GM19455 (cell line): ENCODE data around the gene SNTB2.

Source experiments
- ATAC-seq: cut with Tn5 transposase; IDR thresholded peaks from one replicate; pipeline ENCODE4 v1.9.1; 2021; ENCODE audit not compliant: unreplicated experiment

SNTB2 gene

DNA sequence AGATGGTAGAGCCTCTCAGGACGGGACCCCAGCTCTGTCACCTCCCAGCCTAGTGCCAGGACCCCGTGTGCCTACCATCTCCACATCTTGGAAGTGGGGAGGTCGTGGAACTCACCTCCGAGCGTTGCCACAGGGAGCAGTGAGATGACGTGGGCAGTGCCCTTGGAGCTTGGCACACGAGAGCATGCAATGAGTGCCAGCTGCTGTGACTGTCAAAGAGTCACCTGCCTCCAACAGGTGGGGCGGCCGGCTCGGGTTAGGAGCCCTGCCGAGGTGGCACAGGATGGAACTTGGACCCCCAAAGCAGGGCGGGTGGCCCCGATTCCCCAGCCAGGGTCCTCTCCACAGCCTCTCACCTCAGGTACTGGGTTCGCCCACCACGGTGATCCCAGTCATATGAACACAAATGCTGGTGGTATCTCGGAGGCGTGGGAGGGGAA lies 129.7 kb downstream of the SNTB2 start:
- ATAC-seq: no peak

DNA sequence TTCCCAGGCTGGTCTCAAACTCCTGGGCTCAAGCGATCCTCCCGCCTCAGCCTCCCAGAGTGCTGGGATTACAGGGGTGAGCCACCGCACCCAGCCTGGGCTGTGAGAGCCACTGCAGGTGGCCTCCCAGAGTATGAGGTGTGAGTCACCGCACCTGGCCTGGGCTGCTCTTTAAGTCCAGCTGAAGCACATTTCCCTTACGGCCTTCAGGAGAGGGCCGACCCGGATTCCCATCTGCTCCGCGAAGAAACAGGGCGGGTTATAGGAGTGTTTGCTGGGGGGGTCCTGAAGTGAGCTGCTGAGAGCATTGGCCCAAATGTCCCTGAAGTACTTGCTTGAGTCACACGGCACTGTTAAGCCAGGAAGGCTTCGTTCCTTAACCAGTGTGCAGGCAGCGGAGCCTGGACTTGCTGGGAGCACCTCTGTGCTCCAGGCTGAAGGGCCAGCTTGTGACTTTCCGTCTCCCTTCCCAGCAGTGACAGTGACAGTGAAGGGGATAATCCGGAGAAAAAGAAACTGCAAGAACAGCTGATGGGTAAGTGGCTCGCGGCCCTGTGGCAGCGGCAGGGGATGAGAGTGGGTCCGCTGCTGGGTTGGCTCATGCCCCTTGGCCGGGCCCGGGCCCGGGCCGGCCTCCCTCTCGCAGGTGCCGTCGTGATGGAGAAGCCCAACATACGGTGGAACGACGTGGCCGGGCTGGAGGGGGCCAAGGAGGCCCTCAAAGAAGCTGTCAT lies 131.4 kb downstream of the SNTB2 start:
- no peak for ATAC-seq

DNA sequence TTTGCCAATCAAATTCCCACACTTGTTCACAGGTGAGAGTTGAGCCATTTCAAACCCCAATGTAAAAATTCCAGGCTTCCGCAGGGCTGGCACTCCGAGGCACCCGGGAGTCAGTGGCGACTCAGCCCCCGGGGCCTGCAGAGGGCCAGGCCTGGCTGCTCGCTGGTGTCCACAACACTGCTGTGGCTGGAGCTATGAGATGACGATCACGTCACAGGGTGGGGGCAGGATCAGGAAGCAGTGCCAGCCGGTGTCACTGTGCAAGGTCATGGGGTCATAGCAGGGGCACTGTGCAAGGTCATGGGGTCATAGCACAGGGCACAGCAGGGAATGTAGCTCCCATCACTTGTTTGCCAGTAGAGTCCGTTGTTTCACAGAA lies 131.9 kb downstream of the SNTB2 start:
- ATAC-seq: no peak

DNA sequence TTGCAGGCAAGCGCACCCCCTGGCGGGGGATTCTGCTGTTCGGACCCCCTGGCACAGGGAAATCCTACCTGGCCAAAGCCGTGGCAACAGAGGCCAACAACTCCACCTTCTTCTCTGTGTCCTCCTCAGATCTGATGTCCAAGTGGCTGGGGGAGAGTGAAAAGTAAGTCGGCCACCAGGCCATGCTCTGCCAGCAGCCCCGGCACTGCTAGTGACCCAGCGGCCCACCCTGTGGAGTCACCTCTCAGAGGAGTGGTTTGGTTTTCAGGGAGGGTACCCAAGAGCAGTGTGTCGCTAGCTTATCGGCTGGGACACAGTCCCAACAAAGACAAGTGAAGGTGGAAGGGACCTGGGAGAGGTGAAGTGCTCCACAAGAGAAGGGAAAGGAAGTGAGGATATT lies 132.4 kb downstream of the SNTB2 start:
- no peak for ATAC-seq

DNA sequence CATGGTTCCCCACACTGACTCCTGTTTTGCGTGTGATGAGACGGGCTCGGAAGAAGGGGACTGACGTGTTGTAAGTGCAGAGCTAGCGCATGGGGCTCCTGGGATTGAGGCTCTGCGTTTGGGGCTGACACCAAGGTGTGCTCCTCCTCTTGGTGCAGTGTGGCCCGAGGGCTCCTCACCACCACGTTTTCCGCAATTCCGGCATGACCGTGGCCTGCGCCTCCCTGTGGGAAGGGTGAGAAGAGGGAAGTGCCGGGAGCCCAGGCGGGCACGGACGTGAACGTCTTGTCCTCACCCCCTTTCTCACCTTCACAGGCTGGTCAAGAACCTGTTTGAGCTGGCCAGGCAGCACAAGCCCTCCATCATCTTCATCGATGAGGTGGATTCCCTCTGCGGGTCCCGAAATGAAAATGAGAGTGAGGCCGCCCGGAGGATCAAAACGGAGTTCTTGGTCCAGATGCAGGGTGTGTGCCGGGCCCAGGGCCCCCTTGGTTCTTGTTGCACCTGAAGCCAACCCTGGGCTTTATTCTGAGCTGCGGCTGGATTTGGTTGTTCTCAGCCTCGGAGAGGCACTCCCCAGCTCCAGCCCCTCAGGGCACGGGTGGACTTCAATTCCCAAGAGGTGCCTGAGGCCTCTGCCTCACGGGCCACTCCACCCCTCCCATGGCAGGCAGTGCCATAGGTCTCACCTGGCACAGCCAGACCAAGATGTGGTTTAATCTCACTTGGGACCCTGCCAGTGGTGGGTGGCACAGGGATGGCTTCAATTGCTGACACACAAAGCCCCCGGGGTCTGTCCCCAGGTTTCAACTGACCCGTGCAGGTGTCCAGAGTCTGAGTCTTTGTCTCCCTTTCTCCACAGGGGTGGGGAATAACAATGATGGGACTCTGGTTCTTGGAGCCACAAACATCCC lies 133.1 kb downstream of the SNTB2 start:
- no peak for ATAC-seq

DNA sequence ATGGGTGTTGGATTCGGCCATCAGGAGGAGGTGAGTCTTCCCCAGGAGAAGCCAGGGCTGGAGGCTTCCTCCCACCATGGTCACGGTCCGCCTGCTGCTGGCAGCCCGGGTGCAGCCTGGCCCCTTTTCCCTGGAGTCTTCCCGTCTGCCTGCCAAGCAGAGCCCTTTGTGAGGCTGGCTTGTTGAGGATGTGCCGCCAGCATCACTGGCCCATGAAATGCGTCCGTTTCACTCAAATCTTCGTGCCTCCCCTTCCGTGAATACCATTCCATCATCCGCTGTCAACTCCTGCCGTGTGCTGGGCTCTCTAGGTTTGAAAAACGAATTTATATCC lies 133.7 kb downstream of the SNTB2 start:
- ATAC-seq: no peak

DNA sequence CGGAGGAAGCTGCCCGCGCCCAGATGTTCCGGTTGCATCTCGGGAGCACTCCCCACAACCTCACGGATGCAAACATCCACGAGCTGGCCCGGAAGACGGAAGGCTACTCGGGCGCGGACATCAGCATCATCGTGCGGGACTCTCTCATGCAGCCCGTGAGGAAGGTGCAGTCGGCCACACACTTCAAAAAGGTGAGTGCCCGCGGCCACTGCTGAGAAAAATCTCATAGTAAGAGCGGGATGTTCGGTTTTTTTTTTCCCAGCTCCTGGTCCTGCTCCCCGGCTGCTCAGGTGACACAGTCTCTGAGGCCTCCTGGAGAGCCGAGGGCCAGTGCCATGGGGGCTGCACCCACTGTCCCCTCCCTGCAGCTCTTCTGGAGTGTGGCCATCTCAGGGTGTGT lies 134.1 kb downstream of the SNTB2 start:
- ATAC-seq: no peak

DNA sequence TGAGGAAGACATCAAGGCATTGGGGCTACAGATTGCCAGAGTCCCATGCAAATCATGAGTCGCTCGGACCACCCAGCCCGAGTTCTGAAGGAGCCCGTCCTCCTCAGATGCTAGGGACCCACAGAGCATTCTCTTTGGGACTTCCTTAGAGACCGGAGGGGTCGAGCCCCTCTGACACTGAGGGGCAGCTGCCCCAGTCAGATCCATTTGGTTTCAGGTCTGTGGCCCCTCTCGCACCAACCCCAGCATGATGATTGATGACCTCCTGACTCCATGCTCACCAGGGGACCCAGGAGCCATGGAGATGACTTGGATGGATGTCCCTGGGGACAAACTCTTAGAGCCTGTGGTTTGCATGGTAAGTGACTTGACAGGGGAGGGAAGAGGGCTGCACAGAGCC lies 135.4 kb downstream of the SNTB2 start:
- ATAC-seq: no peak

DNA sequence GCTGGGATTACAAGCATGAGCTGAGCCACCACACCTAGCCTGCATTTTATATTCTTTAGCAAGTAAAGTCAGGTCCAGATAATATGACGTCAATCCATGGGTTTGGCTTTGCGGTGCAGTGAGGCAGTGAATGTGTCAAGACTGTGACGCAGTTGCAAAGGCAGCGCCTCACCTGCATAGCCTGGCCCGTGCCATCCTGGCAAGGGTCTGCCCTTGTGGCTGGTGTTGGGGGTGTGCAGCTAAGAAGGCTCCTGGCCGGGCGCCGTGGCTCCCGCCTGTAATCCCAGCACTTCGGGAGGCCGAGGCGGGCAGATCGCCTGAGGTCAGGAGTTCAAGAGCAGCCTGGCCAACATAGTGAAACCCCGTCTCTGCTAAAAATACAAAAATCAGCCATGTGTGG lies 136.5 kb downstream of the SNTB2 start:
- no peak for ATAC-seq

DNA sequence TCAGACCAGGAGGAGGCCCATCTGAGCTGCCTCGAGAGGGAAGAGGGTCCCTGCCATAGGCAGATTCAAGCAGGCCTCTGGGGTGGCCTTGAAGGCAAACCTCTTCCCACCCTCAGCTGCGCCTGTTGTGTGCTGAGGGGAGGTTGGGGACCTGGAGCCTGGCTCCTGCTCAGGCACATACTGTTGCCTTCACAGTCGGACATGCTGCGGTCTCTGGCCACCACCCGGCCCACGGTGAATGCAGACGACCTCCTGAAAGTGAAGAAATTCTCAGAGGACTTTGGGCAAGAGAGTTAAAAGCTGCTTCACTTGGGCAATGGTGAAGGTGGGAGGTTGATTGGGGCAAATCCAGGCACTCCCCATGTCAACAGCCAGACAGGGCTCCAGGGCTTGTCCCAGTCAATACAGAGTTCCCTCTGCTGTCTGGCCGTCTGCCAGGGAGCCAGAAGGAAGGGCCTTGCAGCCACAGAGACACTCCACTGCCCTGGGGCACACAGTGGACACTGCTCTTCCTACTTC lies 137.1 kb downstream of the SNTB2 start:
- no peak for ATAC-seq

DNA sequence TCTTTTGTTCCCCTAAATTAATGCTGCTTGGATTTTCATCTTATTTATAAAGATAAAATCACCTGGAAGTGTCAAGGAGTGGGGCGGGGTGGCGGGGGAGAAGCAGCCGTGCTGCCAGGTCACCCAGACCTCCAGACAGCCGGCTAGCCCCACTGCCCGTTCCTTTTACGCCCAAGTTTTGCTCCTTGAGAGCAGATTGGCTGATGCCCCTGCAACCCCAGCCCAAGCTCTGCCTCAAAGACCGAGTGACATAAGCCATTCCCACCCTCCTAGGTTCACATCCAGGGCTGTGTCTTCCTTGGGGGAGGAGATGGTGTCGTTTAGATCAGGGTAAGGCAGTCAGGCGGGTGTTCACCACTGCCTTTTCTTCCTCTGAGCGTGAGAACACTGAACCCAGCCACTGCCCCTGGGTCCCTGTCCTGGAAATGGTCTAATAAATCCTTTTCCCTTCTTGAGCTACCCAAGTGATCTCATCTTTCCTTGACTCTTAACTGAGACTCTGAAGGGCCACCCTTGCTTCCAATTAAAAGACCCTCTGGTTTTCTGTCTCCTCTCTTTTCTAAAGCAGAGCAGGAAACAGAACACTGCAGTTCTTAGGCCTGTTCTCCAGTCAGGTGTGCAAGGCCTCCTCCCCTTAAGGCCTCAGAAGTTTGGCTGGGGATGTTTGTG lies 137.8 kb downstream of the SNTB2 start:
- no peak for ATAC-seq

DNA sequence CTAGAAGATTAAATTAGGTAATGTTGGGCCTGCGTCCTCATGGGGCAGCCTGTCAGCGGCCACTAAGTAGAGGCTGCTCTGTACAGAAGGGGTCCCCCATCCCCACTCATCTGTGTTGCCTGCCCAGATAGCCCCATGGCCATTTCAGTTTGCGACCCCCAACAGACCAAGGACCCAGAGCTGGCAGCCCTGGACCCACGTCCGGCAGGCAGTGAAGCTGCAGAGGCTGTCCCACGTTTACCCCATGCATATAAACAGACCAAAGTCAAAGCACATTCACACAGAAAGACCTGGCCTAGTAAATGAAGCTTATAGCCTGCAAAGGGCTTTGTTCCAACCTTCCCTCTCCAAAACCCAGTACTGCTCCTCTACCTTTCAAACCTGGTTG lies 138.8 kb downstream of the SNTB2 start:
- ATAC-seq: no peak

DNA sequence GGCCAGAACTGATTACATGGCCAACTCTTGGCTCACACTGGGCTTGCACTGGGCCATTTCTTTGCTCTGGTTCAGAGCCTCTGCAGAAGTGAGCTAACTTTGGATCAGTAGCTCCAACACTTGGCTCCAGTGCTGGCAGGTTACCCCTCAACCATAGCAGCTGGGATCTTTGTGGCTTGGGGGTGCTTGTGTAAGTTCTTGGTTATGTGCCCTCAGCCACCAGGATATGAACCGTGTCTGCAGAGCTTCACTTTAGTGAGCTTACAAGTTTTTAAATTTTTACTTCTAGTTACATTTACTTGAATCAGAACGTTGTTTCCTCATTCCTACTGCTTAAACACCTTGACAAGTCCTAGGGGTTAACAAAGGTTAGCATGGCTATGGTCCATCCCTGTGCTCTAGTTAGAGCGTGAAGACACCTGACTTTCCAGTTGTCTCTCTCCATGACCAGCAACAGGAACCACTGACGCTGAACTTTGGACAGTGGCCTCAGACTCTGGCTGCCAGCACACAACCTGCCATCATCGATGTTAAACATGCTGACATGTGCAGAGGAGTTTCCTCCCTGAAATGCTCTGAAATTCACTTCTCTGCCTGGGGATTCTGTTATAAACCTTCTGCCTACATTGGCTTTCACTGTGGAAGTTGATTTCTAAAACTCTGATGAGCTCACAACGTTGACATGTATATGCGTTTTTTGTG lies 139.4 kb downstream of the SNTB2 start:
- ATAC-seq: no peak

DNA sequence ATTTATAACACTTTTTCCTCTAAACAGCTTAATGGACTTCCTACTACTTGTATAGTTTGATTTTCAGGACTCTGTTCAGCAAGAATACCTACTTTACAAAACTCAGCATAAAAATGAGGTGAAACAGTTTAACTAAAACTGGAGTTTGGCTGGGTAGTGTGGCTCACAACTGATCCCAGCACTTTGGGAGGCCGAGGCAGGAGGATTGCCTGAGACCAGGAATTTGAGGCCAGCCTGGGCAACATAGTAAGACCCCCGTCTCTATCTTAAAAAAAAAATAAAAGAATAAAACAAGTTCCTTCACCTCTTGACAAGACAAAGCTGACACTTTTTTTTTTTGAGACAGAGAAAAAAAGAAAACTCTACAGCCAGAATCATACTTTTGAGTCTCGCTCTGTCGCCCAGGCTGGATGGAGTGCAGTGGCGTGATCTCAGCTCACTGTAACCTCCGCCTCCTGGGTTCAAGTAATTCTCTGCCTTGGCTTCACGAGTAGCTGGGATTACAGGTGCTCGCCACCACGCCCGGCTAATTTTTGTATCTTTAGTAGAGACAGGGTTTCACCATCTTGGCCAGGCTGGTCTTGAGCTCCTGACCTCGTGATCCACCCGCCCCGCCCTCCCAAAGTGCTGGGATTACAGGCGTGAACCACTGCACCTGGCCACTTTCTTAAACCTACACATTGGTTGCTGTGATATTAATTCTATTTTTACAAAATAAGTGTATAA lies 140.8 kb downstream of the SNTB2 start:
- no peak for ATAC-seq

DNA sequence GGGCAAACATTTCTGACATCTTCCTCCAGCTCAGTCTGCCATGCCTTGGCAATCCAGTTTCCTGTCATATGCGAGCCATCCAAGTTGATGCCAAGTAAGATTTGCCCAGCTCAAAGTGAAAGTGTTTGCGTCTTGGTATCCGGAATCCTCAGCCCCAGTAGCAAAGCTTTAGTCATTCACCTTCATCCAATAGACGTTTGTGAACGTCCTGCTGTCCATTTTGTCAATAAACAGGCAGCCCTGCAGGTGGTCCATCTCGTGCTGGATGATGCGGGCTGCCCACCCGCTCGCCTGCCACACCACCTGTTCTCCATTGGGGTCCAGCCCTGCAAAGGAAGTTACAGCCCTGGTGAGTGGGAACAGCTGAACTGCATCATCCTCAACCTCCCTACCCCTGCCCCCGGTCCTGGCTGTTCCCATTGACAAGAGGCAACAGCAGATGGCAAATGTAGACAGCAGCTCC lies 141.9 kb downstream of the SNTB2 start:
- no peak for ATAC-seq

DNA sequence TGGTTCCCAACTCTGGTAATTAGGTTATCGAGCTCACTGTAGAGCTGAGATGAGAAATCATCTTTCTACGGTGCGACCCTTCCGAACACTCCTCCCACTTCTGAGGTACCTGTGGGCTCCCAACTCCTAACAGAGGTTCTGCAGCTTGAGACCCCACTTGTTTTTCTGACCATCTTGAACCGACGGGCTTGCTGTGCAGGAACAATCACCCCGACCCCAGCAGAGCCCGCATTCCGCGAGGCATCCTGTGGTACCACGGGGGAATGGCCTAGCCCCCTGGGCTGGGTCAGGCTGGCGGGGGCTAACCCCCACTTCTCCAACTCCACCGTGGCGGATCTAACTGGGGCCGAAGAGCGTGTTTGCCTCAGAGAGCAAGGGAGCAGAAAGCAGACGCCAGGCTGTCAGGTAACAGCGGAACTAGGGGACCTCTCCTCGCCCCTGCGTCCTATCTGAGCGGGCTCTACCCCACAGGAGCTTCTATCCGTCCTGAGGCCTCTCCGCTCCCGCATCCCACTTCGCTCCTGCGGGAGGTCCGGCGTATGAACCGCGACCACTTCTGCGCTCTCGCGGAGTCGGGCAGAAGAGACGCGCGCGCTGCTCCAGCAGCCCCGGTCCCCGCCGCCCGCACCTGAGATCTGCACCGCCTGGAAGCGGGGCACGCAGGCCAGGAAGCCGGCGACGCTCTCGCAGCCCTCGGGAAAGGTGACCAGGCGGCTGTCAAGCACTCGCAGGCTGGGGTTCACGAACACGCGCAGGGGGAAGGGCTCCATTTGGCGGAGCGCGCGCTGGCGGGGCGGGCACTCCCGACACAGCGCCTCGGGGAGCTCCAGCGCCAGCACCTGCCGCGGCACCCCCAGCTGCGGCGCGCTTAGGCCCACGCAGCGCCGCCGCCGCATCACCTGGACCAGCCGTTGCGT lies 142.7 kb downstream of the SNTB2 start:
- ATAC-seq: peak; percentile 39

DNA sequence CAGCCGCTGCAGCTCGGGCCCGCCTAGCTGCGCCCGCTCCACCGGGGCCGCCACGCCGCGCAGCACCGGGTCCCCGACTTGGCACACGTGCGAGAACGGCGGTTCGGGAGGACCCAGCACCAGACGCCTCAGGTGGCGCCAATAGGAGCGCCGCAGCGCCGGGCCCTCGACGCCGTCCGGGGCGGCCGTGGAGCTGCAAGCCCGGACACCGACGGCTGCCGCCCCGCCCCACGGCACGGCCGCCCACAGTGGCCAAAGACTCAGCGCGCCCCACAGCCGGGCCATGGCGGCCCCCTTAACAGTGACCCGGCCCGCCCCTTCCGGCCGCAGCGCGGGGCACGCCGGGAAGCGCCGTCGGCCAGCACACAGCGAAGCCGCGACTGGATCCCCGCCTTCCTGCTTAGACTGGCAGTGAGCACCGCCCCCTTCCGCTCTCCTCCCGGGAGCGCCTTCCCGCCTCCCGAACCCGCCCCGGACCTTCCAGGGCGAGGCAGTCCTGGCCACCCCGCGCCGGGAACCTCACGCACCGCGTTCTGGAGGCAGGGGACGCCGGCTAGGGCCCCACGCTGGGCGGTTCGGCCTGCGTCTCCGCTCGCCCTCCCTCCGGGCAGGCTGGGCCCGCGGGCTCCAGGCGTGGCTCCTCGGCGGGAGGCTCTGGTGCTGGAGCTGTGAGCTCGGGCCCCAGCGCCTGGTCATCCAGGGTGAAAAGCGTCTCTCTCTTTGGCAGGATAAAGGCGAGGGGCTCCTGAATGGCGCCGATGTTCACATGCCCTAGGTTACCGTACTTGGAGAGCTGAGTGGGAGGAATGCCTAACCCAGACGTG lies 143.5 kb downstream of the SNTB2 start, which contains the start of gene PDF:
PDF (minus strand) TSS at position 303 of the 824 bp plus-strand sequence; CDS start at position 285, 18 bp downstream.
- peak; percentile 88 for ATAC-seq

DNA sequence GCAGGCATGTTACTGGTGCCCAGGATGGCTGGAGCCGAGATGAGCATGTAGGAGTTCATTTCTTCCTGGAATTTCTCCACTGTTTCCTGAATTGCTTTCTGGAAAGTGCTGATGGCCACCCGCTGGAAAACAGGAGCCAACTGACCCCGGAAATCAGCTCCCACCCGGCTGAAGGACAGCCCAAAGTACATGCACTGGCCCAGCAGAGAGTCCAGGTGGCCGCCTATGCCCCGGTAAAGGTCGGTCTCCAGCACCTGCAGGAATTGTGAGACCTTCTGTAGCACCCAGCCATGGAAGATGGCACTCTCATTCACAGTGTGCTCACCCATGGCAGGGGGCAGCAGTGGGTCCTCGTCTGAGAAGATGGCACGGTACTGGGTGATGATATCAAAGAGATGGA lies 147.7 kb downstream of the SNTB2 start:
- ATAC-seq: no peak
